Muscle layer of duodenum (tissue), 2 donors: ENCODE measurements around the gene SGF29.
"Not testable (repeated sequence)": the region's sequence is repeated elsewhere in the genome, so short reads cannot be mapped to it uniquely, and the experiment has no call there.

Experiments used
- H3K27ac ChIP-seq: one replicate; pipeline ENCODE4 v1.7.0; 2013; ENCODE audit warnings: mild to moderate bottlenecking, low read length
- H3K27me3 ChIP-seq: one replicate; pipeline ENCODE4 v1.7.0; 2013; ENCODE audit warnings: low read depth, mild to moderate bottlenecking, control low read depth, low read length
- H3K36me3 ChIP-seq, 2 donors: one replicate each; pipeline ENCODE4 v1.7.0; 2013; ENCODE audit warnings: low read length in 2 of 2, control low read depth in 1 of 2, mild to moderate bottlenecking in 1 of 2; ENCODE audit not compliant: insufficient read depth in 2 of 2, control insufficient read depth in 1 of 2
- H3K4me1 ChIP-seq, 2 donors: one replicate each; pipeline ENCODE4 v1.7.0; 2013; ENCODE audit warnings: low read length in 2 of 2, mild to moderate bottlenecking in 2 of 2, control low read depth in 1 of 2, moderate library complexity in 1 of 2; ENCODE audit not compliant: insufficient read depth in 2 of 2, control insufficient read depth in 1 of 2
- H3K4me3 ChIP-seq, 2 donors: one replicate each; pipeline ENCODE4 v1.7.0; 2013; ENCODE audit warnings: low read length in 2 of 2, low read depth in 1 of 2, mild to moderate bottlenecking in 1 of 2
- H3K9me3 ChIP-seq, 2 donors: one replicate each; pipeline ENCODE4 v1.7.0; 2013; ENCODE audit warnings: low read length in 2 of 2, control low read depth in 1 of 2, mild to moderate bottlenecking in 1 of 2; ENCODE audit not compliant: control insufficient read depth in 1 of 2
- donor health status: healthy.

SGF29 gene

DNA sequence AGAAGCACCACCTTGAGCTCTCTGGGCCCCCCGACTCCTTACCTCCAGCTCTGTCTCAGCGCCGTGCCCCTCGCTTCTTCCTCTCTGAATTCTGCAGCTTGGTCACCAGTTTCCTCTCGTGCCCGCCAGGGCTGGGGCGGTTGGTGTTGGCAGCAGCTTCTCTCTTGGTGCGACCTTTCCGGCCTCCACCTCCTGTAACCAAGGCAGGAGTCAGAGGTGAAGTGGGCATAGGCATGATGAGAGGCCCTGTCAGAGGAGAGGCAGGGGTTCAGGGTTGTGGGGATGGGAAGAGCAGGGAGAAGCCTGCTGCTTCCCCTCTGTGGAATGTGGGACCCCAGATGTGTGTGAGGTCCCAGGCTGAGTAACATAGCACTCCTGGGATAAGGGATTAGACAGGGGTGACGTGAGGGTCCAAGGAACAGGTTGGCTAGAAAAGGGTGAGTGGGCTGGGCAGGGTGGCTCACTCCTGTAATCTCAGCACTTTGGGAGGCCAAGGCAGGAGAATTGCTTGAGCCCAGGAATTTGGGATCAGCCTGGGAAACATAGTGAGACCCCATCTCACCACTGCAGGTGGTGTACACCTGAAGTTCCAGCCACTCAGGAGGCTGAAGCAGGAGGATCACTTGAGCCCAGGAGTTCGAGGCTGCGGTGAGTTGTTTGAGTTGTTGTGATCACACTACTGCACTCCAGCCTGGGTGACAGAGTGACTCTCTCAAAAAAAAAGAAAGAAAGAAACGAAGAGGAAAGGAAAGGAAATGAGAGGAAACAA is 15.6 kb upstream of the SGF29 start:
- Histone ChIP-seq H3K4me1 (peaks cover 0 to 17% of the 10 kb centered on the region in 2 donors), H3K27ac (peak overlapping the region; percentile 83), H3K27me3 (no peaks in the 10 kb centered on the region), H3K9me3 (no peaks in the 10 kb centered on the region), H3K4me3 (peak overlapping the region; percentile 62 to 80), H3K36me3 (peaks cover 0 to 12% of the 10 kb centered on the region in 2 donors)

DNA sequence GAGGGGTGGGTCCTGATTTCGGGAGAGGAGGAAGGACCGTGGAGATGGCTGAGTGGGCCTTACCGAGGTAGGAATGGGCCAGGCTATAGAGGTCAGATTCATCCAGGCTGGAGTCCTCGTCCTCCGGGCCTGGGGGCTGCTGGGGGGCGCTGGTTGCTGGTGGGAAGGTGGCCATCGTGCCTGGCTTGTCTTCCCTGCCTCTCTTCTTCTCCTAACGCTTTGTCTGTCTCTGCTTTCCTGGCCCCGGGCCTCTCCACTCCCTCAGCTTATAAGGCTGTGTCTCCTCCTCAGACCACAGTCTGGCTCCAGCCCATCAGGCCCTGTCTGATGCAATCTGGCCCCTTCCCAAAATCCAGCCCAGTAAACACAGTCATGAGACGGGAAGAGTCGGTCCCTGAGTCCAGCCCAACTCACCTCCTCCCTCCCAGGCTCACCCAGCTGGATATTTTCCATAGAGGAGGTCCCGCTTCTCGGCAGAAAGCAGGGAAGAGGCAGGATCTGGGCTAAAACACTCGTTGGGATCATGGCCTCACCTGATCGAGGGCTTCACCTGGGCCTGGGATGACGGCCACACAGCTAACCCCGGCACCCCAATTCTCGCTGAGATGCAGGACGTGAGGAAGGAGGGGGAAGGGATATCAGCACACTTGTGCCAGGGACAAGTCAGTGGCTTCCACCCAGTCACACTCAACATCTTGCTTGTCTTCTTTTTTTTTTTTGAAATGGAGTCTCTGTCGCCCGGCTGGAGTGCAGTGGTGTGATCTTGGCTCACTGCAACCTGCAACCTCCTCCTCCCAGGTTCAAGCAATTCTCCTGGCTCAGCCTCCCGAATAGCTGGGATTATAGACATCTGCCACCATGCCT is 14.8 kb upstream of the SGF29 start, which contains the start of gene NUPR1:
NUPR1 (minus strand) TSS at position 242 of the 864 bp plus-strand sequence; CDS start at position 175, 67 bp downstream.
- Histone ChIP-seq H3K4me1 (peaks cover 0 to 17% of the 10 kb centered on the region in 2 donors), H3K27me3 (no peaks in the 10 kb centered on the region), H3K36me3 (peaks cover 0 to 12% of the 10 kb centered on the region in 2 donors), H3K9me3 (no peaks in the 10 kb centered on the region), H3K4me3 (peak within 1 kb of the TSS; percentile 62 to 80), H3K27ac (peak within 1 kb of the TSS; percentile 83)

DNA sequence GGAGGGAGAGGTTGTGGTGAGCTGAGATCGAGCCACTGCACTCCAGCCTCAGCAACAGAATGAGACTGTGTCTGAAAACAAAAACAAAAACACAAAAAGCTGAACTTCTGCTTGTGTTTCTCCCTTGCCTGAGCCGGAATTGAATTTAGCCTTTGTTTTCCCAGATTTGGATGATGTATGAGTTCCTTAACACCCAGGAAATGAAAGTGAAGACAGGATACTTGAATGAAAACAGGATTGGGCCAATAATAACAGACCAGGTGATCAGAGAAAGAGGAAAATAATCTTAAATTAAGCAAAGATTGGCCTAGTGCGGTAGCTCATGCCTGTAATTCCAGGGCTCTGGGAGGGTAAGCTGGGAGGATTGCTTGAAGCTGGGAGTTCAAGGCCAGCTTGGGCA is 13.4 kb upstream of the SGF29 start:
- Histone ChIP-seq H3K4me3 (no peak overlapping the region), H3K36me3 (no peaks in the 10 kb centered on the region), H3K27ac (no peak overlapping the region), H3K27me3 (no peaks in the 10 kb centered on the region), H3K4me1 (peaks cover 0 to 17% of the 10 kb centered on the region in 2 donors), H3K9me3 (no peaks in the 10 kb centered on the region)

DNA sequence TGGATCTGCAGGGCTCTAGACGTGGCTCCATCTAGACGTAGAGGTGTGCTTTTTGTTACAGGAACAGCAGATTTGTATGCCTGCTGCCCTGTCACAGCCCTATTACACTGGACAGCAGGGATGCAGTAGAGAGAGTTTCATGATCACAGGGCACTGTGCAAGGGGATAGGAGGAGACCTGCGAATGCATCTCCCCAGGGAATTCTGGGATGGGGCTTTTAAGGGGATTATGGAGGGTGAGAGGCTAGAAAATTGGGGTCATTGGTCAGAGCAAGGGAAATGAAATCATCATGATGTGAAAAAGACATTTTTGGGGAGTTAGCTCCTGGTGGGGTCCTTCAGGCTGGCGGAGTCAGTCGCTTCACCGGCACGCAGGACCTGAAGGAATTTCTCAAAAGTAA is 11.1 kb upstream of the SGF29 start:
- no peak overlapping the region for H3K4me3 ChIP-seq
- no peaks in the 10 kb centered on the region for H3K27me3 ChIP-seq
- H3K9me3 ChIP-seq, result no peaks in the 10 kb centered on the region
- H3K27ac ChIP-seq, result peak overlapping the region; percentile 12
- H3K36me3 ChIP-seq, result no peaks in the 10 kb centered on the region
- peaks cover 0 to 5% of the 10 kb centered on the region in 2 donors for H3K4me1 ChIP-seq

DNA sequence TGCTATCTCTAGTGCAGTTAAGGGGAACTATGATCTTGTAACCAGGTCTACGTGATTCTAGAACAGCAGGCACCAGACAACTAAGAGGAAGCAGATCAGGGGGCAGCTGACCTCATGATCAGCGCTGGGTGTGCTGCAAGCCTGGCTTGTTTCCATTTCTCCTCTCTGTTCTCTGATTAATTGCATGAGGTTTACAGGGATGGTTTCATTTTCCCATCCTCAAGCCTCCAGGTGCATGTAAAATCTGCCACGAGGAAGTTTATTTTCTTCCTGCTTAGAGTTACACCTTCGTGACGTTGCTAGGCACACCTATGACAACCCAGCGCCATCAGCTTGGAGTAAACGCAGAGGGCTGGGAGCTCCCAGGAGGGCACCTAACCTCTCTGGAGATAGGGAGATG is 10.6 kb upstream of the SGF29 start:
- Histone ChIP-seq H3K27ac (peak overlapping the region; percentile 12), H3K4me3 (no peak overlapping the region), H3K36me3 (no peaks in the 10 kb centered on the region), H3K4me1 (peaks cover 0 to under 1% of the 10 kb centered on the region in 2 donors), H3K27me3 (no peaks in the 10 kb centered on the region), H3K9me3 (no peaks in the 10 kb centered on the region)

DNA sequence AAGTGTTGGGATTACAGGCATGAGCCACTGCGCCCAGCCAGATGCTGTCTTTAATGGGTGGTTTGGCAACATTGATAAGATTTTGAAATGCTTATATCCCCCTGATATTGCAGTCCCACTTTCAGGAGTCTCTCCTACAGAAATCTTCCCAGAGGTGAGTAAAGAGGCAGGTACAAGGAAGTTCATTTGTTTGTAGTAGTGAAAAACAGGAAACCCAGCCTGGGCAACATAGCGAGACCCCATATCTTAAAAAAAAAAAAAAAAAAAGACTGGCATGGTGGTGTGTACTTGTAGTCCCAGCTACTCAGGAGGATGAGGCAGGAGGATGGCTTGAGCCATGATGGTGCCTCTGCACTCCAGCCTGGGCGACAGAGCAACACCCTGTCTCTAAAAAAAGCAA is 8.7 kb upstream of the SGF29 start:
- H3K27ac ChIP-seq, result no peak overlapping the region
- H3K4me3 ChIP-seq, result no peak overlapping the region
- H3K4me1 ChIP-seq, result no peaks in the 10 kb centered on the region
- H3K36me3 ChIP-seq, result no peaks in the 10 kb centered on the region
- H3K27me3 ChIP-seq, result no peaks in the 10 kb centered on the region
- H3K9me3 ChIP-seq, result no peaks in the 10 kb centered on the region

DNA sequence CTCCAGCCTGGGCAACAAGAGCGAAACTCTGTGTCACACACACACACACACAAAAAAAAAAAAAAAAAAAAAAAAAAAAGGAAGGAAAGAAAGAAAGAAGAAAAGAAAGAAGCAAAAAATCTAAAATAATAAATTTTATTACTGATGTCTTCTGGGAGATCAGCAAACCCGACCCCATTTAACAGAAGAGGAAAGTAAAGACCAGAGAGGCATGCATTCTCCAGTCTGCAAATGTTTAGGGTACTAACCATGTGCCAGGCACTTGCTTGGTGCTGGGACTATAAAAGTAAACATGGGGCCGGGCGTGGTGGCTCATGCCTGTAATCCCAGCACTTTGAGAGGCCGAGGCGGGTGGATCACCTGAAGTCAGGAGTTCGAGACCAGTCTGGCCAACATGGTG is 7.8 kb upstream of the SGF29 start:
- not testable (repeated sequence) for H3K36me3 ChIP-seq, H3K4me3 ChIP-seq, H3K27me3 ChIP-seq, H3K4me1 ChIP-seq, H3K27ac ChIP-seq, H3K9me3 ChIP-seq

DNA sequence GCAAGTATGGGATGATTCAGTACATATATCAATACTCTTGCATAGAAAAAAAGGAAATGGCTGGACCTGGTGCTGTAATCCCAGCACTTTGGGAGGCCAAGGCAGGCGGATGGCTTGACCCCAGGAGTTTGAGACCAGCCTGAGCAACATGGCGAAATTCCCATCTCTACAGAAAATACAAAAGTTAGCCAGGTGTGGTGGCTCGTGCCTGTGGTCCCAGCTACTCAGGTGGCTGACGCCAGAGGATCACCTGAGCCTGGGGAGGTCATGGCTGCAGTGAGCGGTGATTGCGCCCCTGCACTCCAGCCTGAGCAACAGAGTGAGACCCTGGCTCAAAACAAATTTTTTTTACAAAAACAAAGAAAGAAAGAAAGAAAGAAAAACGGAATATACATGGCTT is 7.1 kb upstream of the SGF29 start:
- no peaks in the 10 kb centered on the region for H3K36me3 ChIP-seq
- no peaks in the 10 kb centered on the region for H3K27me3 ChIP-seq
- no peak overlapping the region for H3K27ac ChIP-seq
- no peaks in the 10 kb centered on the region for H3K9me3 ChIP-seq
- no peak overlapping the region for H3K4me3 ChIP-seq
- no peaks in the 10 kb centered on the region for H3K4me1 ChIP-seq

DNA sequence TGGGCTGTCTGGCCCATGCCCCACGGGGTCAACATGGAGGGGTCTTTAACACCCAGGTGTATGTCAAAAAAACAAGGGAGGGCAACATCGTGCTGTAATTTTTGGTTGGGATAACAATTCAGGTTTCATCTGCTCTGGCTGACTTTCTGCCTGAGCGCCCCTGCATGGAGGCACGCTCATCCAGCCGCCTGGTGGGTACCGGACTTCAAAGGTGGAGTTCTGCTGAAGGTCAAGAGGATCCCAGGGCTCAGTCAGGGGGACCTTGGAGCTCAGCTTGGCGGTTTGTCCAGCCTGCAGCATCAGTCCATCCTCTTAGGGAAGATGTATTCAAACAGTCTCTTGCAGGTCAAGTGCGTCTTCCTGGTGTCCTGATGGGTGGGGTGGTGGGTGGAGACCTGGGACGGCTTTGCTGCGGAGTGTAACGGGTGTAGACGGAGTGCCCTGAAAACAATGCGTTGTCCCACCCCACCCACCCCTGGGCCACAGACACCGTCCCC is 5.4 kb upstream of the SGF29 start:
- no peaks in the 10 kb centered on the region for H3K9me3 ChIP-seq
- no peaks in the 10 kb centered on the region for H3K27me3 ChIP-seq
- no peaks in the 10 kb centered on the region for H3K4me1 ChIP-seq
- H3K27ac ChIP-seq, result no peak overlapping the region
- no peak overlapping the region for H3K4me3 ChIP-seq
- no peaks in the 10 kb centered on the region for H3K36me3 ChIP-seq

DNA sequence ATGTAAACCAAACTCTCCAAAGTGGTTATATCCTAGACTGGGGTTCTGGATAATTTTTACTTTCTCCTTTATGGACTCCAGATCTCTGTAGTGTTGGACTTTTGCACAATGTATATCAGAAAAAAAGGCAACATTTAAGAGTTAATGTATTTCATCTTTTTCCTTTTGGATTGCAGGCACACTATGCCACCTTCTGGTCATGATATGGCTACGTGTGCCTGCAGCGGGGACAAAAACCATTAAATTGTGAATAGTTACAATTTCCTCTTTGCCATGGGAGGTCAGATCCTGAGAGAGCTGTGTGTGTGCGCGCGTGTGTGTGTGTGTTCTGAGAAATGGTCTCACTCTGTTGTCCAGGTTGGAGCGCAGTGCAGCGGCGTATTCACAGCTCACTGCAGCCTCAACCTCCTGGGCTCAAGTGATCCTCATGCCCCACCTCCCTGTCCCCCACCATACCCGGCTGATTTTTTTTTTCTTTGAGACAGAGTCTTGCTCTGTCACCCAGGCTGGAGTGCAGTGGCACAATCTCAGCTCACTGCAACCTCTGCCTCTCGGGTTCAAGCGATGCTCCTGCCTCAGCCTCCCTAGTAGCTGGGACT is 4.3 kb upstream of the SGF29 start:
- H3K27me3 ChIP-seq, result no peaks in the 10 kb centered on the region
- no peaks in the 10 kb centered on the region for H3K9me3 ChIP-seq

More for the DNA sequence above, 4.3 kb upstream of the SGF29 start:
- Histone ChIP-seq H3K4me1 (peaks cover 0 to under 1% of the 10 kb centered on the region in 2 donors), H3K36me3 (no peaks in the 10 kb centered on the region), H3K27ac (no peak overlapping the region), H3K4me3 (no peak overlapping the region)
